Fibroblast of the aortic adventitia (primary cell): ENCODE data around the gene CNN2. TPM values are rescaled to one million over a fixed set of nuclear protein-coding genes. Genes with fewer than 3 reads are reported as not detected.

Experiments used
- DNase-seq: peaks from one replicate; pipeline ENCODE4 v3.0.0-alpha.2; 2010; ENCODE audit warnings: low read depth
- H3K4me3 ChIP-seq: 2 replicates; pipeline ENCODE4 v1.5.1; 2011; ENCODE audit warnings: low read depth, mild to moderate bottlenecking, control low read depth, low read length, moderate library complexity
- CTCF ChIP-seq: IDR thresholded peaks from 2 replicates; pipeline ENCODE4 v1.5.1; 2011; ENCODE audit warnings: mild to moderate bottlenecking, low read length, control low read depth, inconsistent platforms; ENCODE audit not compliant: insufficient read depth
- total RNA-seq: library from RNA; depleted of rRNA; stranded (reverse); fragments of >200 nt; gene quantifications from 2 replicates; pipeline ENCODE4 v1.2.3, GENCODE V29; 2012; ENCODE audit warnings: low replicate concordance

CNN2 gene
- total RNA-seq, 1 donor = 96.0 TPM

- DNase-seq = no peak
- no peak overlapping the region for H3K4me3 ChIP-seq
- no peak for TF ChIP-seq CTCF
Measured at GRCh38 chr19:1011831-1012333, 14.5 kb upstream of the CNN2 start.

DNA sequence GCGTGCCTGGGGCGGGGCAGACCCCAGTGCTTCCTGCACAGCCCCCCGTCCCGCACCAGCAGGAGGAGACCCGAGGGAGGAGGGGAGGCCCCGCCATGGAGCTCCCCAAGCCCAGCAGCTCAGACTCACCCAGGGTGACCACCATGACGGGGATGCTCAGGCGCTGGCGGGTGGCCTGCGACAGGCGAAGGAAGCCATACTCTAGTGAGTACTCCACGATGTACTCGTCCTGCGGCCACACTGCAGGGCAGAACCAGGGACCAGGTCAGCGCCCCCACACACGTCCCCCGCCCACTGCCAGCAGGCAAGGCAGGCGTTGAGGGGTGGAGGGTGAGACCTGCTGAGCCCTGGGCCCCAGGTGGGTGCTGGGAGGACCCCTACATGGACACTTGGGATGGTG is 14.1 kb upstream of the CNN2 start:
- TF ChIP-seq CTCF = no peak
- no peak overlapping the region for H3K4me3 ChIP-seq
- DNase-seq = no peak

DNA sequence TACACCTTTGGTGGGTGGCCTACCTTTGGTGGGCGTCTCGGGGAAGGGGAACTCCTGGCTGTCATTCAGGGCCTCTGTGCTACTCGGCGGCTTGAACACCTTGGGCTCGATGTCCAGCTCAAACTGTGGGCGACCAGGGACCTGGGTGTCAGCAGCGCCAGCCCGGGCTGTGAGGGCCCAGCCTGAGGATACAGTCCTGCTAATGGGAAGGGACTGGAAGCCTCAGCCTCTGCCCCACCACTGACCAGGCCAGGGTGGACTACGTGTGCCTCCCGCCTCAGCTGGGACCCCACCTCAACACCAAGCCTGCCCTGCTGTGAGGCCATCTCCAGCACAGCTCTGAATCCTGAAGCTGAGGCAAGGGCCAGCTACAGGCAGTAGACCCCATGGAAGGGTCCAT is 13.2 kb upstream of the CNN2 start:
- no peak for DNase-seq
- no peak overlapping the region for H3K4me3 ChIP-seq

GRCh38 chr19:1014161-1015060 is 12.0 kb upstream of the CNN2 start:
- no peak for TF ChIP-seq CTCF
- DNase-seq = no peak
- no peak overlapping the region for H3K4me3 ChIP-seq

More for the DNA sequence above, 13.2 kb upstream of the CNN2 start:
- TF ChIP-seq CTCF = no peak

DNA sequence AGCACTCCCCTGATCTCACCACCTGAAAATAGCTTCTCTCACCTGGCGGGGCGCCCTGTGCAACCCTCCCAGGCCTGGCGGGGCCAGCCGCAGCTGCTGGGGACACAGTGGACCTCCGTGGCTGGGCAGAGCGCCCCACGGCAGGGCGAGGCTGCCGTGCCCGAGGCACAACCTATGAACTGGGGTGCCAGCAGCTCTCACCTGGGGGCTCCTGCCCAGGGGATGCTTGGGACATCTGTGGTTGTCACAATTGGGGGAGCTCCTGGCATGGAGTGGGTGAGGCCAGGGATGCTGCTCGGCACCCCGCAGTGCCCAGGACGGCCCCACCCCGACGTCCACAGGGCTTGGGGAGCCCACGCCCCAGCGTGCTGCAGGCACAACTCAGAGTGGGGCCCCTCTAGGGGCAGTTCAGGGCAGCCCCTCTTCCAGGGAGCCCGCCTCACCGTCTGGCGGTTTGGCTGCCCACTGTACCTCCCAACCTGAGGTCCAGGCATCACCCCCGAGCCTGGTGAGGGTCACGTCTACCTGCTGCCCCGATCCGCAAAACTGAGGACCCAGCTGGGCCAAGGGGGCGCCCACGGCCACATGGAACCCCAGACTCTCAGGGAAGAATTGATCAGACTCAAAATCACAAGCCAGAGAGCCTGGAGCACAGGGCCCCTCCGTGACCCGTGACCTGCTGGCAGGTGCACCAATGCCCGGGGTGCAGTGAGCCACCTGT is 11.2 kb upstream of the CNN2 start:
- no peak for DNase-seq
- H3K4me3 ChIP-seq = no peak overlapping the region

More for the DNA sequence above, 11.2 kb upstream of the CNN2 start:
- no peak for TF ChIP-seq CTCF
